ENCODE measurements around the gene SALL3. TPM values are rescaled to one million over a fixed set of nuclear protein-coding genes. Genes with fewer than 3 reads are reported as not detected.

The SALL3 gene
- polyA plus RNA-seq, 1 experiment: not detected

GRCh38 chr18:78996741-78997490, 17.3 kb downstream of the SALL3 start:
- no peak overlapping the region for H3K4me3 ChIP-seq (ENCODE audit: low read depth, low read length)
- no peaks in the 10 kb centered on the region for H3K36me3 ChIP-seq (ENCODE audit: control insufficient read depth, insufficient read depth, low read length)
- H3K27me3 ChIP-seq (ENCODE audit: control insufficient read depth, insufficient read depth, low read length): no peaks in the 10 kb centered on the region
- ChIA-PET CTCF (interaction anchor here (0.6 to 1.3 kb wide), 2 partner anchors 14 to 107 kb away, joined by 4 to 5 read pairs; no protein-coding TSS in a partner anchor), POLR2A (no interaction called here)
- TF ChIP-seq, protein P1, sequence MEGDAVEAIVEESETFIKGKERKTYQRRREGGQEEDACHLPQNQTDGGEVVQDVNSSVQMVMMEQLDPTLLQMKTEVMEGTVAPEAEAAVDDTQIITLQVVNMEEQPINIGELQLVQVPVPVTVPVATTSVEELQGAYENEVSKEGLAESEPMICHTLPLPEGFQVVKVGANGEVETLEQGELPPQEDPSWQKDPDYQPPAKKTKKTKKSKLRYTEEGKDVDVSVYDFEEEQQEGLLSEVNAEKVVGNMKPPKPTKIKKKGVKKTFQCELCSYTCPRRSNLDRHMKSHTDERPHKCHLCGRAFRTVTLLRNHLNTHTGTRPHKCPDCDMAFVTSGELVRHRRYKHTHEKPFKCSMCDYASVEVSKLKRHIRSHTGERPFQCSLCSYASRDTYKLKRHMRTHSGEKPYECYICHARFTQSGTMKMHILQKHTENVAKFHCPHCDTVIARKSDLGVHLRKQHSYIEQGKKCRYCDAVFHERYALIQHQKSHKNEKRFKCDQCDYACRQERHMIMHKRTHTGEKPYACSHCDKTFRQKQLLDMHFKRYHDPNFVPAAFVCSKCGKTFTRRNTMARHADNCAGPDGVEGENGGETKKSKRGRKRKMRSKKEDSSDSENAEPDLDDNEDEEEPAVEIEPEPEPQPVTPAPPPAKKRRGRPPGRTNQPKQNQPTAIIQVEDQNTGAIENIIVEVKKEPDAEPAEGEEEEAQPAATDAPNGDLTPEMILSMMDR (IDR thresholded peaks at IDR 0.05; ENCODE audit: insufficient read depth, low read depth, low read length): no peak
- DNase-seq (ENCODE audit: low read depth): no peak

- ChIA-PET POLR2A (no interaction called here), CTCF (no interaction called here)
- no peak overlapping the region for H3K4me3 ChIP-seq (ENCODE audit: low read depth, low read length)
- no peak for DNase-seq (ENCODE audit: low read depth)
- TF ChIP-seq, protein P1 (IDR thresholded peaks at IDR 0.05; ENCODE audit: insufficient read depth, low read depth, low read length): no peak
- H3K27me3 ChIP-seq (ENCODE audit: control insufficient read depth, insufficient read depth, low read length): no peaks in the 10 kb centered on the region
- H3K36me3 ChIP-seq (ENCODE audit: control insufficient read depth, insufficient read depth, low read length): no peaks in the 10 kb centered on the region
These were observed 18.9 kb downstream of the SALL3 start for GRCh38 chr18:78998371-78999071.

DNA sequence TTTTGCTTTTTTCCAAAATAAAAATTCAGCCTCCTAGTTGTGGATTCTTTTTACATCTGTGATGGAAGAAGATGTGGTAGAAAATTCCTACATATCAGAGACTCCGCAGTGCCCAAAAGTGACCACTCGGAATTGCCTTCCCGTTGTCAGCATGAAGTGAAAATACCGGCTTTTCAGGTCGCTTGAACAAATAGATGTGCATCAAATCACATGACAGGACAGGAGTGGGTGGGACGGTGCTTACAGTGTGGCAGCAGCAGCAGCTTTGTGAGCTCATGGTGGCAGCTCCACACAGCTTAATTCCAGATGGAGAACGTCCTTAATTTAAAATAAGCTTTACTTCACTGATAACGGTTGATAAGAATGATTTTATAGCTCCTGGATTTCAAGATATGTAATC, 20.3 kb downstream of the SALL3 start:
- no peak for DNase-seq (ENCODE audit: low read depth)
- CTCF ChIA-PET: no interaction called here
- no peaks in the 10 kb centered on the region for H3K27me3 ChIP-seq (ENCODE audit: control insufficient read depth, insufficient read depth, low read length)
- TF ChIP-seq, protein P1 (IDR thresholded peaks at IDR 0.05; ENCODE audit: insufficient read depth, low read depth, low read length): no peak
- no peak overlapping the region for H3K4me3 ChIP-seq (ENCODE audit: low read depth, low read length)
- H3K36me3 ChIP-seq (ENCODE audit: control insufficient read depth, insufficient read depth, low read length): no peaks in the 10 kb centered on the region
- POLR2A ChIA-PET: no interaction called here

- TF ChIP-seq, protein P1 (IDR thresholded peaks at IDR 0.05; ENCODE audit: insufficient read depth, low read depth, low read length): no peak
- no peaks in the 10 kb centered on the region for H3K36me3 ChIP-seq (ENCODE audit: control insufficient read depth, insufficient read depth, low read length)
- DNase-seq (ENCODE audit: low read depth): no peak
- ChIA-PET CTCF (interaction anchor here (0.6 kb wide), 1 partner anchor 14 kb away, joined by 3 read pairs; no protein-coding TSS in a partner anchor), POLR2A (no interaction called here)
- H3K4me3 ChIP-seq (ENCODE audit: low read depth, low read length): no peak overlapping the region
- H3K27me3 ChIP-seq (ENCODE audit: control insufficient read depth, insufficient read depth, low read length): no peaks in the 10 kb centered on the region
These were observed 21.4 kb downstream of the SALL3 start for GRCh38 chr18:79000997-79001396.

DNA sequence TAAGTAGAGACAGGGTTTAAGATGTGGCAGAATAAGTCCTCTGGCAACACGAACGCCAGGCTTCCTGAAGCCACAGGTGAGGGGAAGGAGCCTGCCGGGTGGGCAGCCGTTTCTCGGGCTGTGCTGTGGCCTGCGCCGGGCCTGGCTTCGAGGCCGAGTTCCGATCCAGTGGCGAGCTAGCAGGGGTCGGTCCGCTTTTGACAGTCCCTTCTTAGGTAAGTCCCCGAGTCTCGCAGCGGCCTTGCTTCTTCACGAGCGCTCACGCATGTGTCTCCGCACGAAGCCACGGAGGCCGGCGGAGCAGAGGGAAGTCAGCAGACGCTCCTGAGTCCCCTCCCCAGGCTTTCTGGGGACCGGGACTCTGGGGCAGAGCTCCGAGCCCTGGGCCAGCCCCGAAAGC, 26.0 kb downstream of the SALL3 start:
- ChIA-PET POLR2A (no interaction called here), CTCF (no interaction called here)
- no peak overlapping the region for H3K4me3 ChIP-seq (ENCODE audit: low read depth, low read length)
- no peaks in the 10 kb centered on the region for H3K27me3 ChIP-seq (ENCODE audit: control insufficient read depth, insufficient read depth, low read length)
- TF ChIP-seq, protein P1 (IDR thresholded peaks at IDR 0.05; ENCODE audit: insufficient read depth, low read depth, low read length): no peak
- H3K36me3 ChIP-seq (ENCODE audit: control insufficient read depth, insufficient read depth, low read length): no peaks in the 10 kb centered on the region
- DNase-seq (ENCODE audit: low read depth): no peak

Data from BJ (cell line).